ENCODE results near the gene EHD1. TPM values are rescaled to one million over a fixed set of nuclear protein-coding genes. Genes with fewer than 3 reads are reported as not detected.

Gene EHD1
- polyA plus RNA-seq, 2 donors, result 16.1 to 28.7 TPM

DNA sequence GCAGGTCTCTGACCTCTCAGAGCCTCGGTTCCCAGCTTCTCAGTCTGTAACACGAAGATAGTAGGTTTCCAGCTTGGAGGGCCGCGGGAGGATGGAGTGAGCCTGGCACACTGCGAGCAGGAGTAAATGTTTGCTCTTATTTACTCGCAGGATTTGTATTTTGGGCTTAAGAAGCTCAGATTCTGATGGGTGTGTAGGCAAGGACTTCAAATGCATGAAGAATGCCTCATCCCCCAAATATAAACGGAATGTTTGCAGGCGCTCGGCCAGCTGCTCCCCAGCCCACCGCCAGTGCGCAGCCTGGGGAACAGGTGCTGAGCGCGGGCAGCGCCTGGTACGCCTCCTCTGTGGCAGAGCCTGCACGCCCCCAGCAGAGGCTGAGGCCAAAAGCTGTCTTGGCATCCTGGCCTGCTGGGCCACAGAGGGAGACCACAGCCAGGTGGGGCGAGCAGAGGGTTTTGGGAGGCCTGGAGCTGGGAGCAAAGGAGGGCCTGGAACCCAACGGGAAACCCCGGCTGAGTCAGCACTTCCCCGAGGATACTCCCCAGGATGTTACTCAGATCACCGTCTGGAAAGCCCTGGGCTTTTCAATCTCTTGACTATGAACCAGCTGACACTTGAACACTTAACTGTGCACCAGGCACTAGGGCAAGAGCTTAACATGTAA is 9.4 kb downstream of the EHD1 start:
- 24 to 50% methylated on average over 21 of the region's 21 CpGs for WGBS, 2 donors
- H3K27ac ChIP-seq (ENCODE audit: low read depth in 2 of 2, low read length in 1 of 2), result peak overlapping the region; percentile 82 to 90
- H3K4me3 ChIP-seq (ENCODE audit: low read depth in 1 of 2, low read length in 2 of 2), result peak overlapping the region in 1 of 2 donors; percentile 19
- H3K4me1 ChIP-seq (ENCODE audit: control insufficient read depth in 2 of 2, insufficient read depth in 2 of 2, low read length in 1 of 2), result peaks cover 20 to 52% of the 10 kb centered on the region in 2 donors
- no peaks in the 10 kb centered on the region for H3K27me3 ChIP-seq (ENCODE audit: control insufficient read depth in 1 of 2, insufficient read depth in 2 of 2, low read length in 2 of 2)
- peaks cover 4 to 25% of the 10 kb centered on the region in 2 donors for H3K36me3 ChIP-seq (ENCODE audit: control insufficient read depth in 2 of 2, insufficient read depth in 2 of 2, low read length in 1 of 2)
- H3K9me3 ChIP-seq (ENCODE audit: control insufficient read depth in 2 of 2, insufficient read depth in 1 of 2, low read depth in 1 of 2, low read length in 1 of 2), result no peaks in the 10 kb centered on the region

DNA sequence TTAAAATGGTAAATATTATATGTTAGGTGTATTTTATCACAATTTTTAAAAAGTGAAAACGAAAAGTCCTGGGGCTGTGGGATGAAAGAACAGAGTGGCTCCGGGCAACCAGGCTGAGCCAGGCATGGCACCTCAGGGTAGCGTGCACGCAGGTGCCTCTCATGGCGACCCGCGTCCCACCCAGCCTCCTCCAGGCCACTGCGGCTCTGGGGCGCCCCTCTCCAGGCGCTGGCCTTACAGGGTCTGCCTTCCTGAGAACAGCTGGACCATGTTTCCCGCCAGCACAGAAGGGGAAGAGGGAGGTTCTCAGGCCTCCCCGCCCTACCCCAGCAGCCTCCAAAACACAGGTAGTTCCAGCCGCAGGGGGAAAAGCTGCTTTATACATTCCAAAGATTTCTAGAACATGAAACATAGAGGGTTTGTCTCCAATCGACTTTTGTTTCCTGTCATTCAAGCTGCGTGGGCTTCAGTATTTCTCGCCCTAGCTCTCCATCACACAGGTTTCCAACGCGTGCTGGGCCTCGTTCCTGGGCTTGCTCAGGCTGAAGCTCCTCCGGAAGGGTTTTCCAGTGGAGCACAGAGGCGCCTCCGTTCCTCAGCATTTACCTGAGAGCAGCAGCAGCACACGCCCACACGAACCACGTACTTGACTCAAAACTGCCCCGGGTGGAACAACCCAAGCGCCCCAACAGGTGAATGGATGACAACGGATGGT is 10.5 kb downstream of the EHD1 start:
- 56 to 58% methylated on average over 28 of the region's 28 CpGs for WGBS, 2 donors
- no peaks in the 10 kb centered on the region for H3K9me3 ChIP-seq (ENCODE audit: control insufficient read depth in 2 of 2, insufficient read depth in 1 of 2, low read depth in 1 of 2, low read length in 1 of 2)
- H3K36me3 ChIP-seq (ENCODE audit: control insufficient read depth in 2 of 2, insufficient read depth in 2 of 2, low read length in 1 of 2), result peaks cover 4 to 20% of the 10 kb centered on the region in 2 donors
- peak overlapping the region; percentile 82 to 90 for H3K27ac ChIP-seq (ENCODE audit: low read depth in 2 of 2, low read length in 1 of 2)
- H3K4me1 ChIP-seq (ENCODE audit: control insufficient read depth in 2 of 2, insufficient read depth in 2 of 2, low read length in 1 of 2), result peaks cover 29 to 63% of the 10 kb centered on the region in 2 donors
- no peak overlapping the region for H3K4me3 ChIP-seq (ENCODE audit: low read depth in 1 of 2, low read length in 2 of 2)
- H3K27me3 ChIP-seq (ENCODE audit: control insufficient read depth in 1 of 2, insufficient read depth in 2 of 2, low read length in 2 of 2), result no peaks in the 10 kb centered on the region

DNA sequence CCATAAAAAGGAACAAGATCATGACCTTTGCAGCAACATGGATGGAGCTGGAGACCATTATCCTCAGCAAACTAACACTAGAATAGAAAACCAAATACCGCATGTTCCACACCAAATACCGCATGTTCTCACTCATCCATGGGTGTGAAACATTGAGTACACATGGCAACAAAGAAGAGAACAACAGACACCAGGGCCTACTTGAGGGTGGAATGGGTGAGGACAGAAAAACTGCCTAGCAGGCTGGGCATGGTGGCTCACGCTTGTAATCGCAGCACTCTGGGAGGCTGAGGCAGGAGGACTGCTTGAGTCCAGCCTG is 12.3 kb downstream of the EHD1 start:
- Histone ChIP-seq H3K36me3 (ENCODE audit: control insufficient read depth in 2 of 2, insufficient read depth in 2 of 2, low read length in 1 of 2) (peaks cover 2 to 8% of the 10 kb centered on the region in 2 donors), H3K4me1 (ENCODE audit: control insufficient read depth in 2 of 2, insufficient read depth in 2 of 2, low read length in 1 of 2) (peaks cover 30 to 58% of the 10 kb centered on the region in 2 donors), H3K9me3 (ENCODE audit: control insufficient read depth in 2 of 2, insufficient read depth in 1 of 2, low read depth in 1 of 2, low read length in 1 of 2) (no peaks in the 10 kb centered on the region), H3K4me3 (ENCODE audit: low read depth in 1 of 2, low read length in 2 of 2) (no peak overlapping the region), H3K27me3 (ENCODE audit: control insufficient read depth in 1 of 2, insufficient read depth in 2 of 2, low read length in 2 of 2) (no peaks in the 10 kb centered on the region), H3K27ac (ENCODE audit: low read depth in 2 of 2, low read length in 1 of 2) (peak overlapping the region; percentile 42 to 54)
- WGBS, 2 donors, result 86 to 93% methylated on average over 4 of the region's 4 CpGs

DNA sequence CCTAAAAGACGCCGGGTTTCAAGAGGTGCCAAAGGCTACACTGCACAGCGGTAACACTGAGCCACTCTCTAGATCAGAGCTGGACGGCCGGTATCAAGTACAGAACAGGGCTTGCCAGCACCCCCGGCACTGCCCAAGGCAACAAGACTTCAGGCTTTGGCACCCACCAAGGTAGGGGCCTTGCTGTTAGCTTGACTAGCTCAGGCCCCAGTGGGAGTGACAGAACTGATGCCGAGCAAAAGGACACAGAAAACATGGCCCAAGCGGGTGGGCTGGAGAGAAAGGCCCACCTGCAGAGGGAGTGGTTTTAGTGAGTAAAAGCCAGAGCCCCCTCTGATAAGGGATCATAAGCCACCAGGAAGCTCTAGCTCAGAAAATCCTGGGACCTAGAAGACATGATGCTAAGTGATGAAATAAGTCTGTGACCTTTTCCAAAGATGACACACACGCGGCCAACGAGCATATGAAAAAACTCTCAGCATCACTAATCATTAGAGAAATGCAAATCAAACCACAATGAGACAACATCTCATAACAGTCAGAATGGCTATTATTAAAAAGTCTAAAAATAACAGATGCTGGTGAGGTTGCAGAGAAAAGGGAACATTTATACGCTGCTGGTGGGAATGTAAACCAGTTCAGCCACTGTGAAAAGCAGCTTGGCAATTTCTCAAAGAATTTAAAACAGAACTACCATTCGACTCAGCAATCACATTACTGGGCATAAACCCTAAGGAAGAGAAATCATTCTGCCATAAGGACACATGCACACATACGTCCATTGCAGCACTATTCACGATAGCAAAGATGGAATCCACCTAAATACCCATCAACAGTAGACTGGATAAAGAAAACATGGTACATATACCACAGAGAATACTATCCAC is 12.9 kb downstream of the EHD1 start:
- H3K4me3 ChIP-seq (ENCODE audit: low read depth in 1 of 2, low read length in 2 of 2), result no peak overlapping the region
- WGBS, 2 donors, result 54 to 57% methylated on average over 15 of the region's 15 CpGs
- no peaks in the 10 kb centered on the region for H3K9me3 ChIP-seq (ENCODE audit: control insufficient read depth in 2 of 2, insufficient read depth in 1 of 2, low read depth in 1 of 2, low read length in 1 of 2)
- H3K36me3 ChIP-seq (ENCODE audit: control insufficient read depth in 2 of 2, insufficient read depth in 2 of 2, low read length in 1 of 2), result peaks cover 1 to 7% of the 10 kb centered on the region in 2 donors
- peaks cover 24 to 53% of the 10 kb centered on the region in 2 donors for H3K4me1 ChIP-seq (ENCODE audit: control insufficient read depth in 2 of 2, insufficient read depth in 2 of 2, low read length in 1 of 2)
- no peaks in the 10 kb centered on the region for H3K27me3 ChIP-seq (ENCODE audit: control insufficient read depth in 1 of 2, insufficient read depth in 2 of 2, low read length in 2 of 2)
- peak overlapping the region; percentile 86 to 94 for H3K27ac ChIP-seq (ENCODE audit: low read depth in 2 of 2, low read length in 1 of 2)

DNA sequence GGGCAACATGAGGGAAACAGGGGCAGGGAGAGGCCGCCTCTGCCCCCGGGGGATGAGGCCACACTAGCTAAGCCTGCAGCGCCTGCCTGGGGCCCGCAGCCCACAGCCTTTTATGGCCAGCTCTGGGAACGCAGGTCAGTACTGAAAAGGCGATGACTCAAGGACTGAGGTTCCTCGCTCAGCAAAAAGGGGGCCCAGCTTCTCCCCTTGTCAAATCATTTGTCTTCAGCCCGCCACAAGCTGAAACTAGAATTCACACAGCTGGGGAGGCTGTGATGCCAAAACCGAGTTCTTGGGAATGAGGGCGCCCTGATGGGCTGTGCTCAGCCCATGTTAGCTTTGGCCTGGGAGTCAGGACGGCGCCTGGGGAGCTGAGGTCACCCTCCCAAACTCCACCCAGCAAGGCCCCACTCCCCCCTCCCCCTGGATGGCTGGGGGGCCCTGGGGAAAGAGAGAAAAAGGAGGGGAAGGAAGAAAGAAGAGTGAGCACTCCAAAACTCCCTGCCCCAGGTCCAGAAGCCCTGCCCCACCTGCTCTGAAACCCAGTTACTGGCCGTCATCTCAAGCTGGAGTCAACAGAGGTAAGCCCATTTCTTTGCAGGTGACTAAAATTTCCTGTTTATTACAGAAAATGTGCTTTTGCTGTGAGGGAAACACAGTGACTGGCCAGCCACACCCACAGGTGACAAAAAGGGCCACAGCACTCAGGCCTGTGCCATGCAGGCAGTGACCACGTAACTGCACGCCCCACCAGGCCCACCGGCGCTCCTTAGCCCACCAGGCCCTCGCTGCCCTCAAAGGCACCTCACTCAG is 13.7 kb downstream of the EHD1 start:
- 32 to 40% methylated on average over 18 of the region's 18 CpGs for WGBS, 2 donors
- Histone ChIP-seq H3K4me3 (ENCODE audit: low read depth in 1 of 2, low read length in 2 of 2) (peak overlapping the region; percentile 1 to 15), H3K4me1 (ENCODE audit: control insufficient read depth in 2 of 2, insufficient read depth in 2 of 2, low read length in 1 of 2) (peaks cover 21 to 44% of the 10 kb centered on the region in 2 donors), H3K27me3 (ENCODE audit: control insufficient read depth in 1 of 2, insufficient read depth in 2 of 2, low read length in 2 of 2) (no peaks in the 10 kb centered on the region), H3K9me3 (ENCODE audit: control insufficient read depth in 2 of 2, insufficient read depth in 1 of 2, low read depth in 1 of 2, low read length in 1 of 2) (no peaks in the 10 kb centered on the region), H3K27ac (ENCODE audit: low read depth in 2 of 2, low read length in 1 of 2) (peak overlapping the region; percentile 86 to 94), H3K36me3 (ENCODE audit: control insufficient read depth in 2 of 2, insufficient read depth in 2 of 2, low read length in 1 of 2) (peaks cover 0 to 10% of the 10 kb centered on the region in 2 donors)

DNA sequence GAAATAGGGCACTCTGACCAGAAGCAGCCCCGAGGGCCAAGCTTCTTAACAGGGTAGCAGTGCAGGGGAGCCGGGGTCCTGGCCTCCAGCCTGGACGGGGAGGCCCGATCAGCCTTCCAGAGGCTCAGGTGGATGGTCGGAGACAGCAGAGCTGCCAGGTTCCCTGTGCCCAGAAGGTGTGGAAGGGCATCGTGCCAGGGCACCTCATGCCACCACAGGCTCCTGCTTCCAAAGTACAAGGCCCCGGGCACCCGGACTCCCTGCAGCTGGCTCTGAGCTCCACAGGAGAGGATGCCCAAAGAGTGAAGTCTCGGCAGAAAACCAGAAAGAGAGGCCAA is 14.3 kb downstream of the EHD1 start:
- peak overlapping the region; percentile 1 to 15 for H3K4me3 ChIP-seq (ENCODE audit: low read depth in 1 of 2, low read length in 2 of 2)
- no peaks in the 10 kb centered on the region for H3K27me3 ChIP-seq (ENCODE audit: control insufficient read depth in 1 of 2, insufficient read depth in 2 of 2, low read length in 2 of 2)
- H3K27ac ChIP-seq (ENCODE audit: low read depth in 2 of 2, low read length in 1 of 2), result peak overlapping the region; percentile 86 to 94
- WGBS, 2 donors, result 25 to 26% methylated on average over 8 to 9 of the region's 9 CpGs
- no peaks in the 10 kb centered on the region for H3K9me3 ChIP-seq (ENCODE audit: control insufficient read depth in 2 of 2, insufficient read depth in 1 of 2, low read depth in 1 of 2, low read length in 1 of 2)
- H3K36me3 ChIP-seq (ENCODE audit: control insufficient read depth in 2 of 2, insufficient read depth in 2 of 2, low read length in 1 of 2), result peaks cover 0 to 11% of the 10 kb centered on the region in 2 donors
- peaks cover 17 to 40% of the 10 kb centered on the region in 2 donors for H3K4me1 ChIP-seq (ENCODE audit: control insufficient read depth in 2 of 2, insufficient read depth in 2 of 2, low read length in 1 of 2)

DNA sequence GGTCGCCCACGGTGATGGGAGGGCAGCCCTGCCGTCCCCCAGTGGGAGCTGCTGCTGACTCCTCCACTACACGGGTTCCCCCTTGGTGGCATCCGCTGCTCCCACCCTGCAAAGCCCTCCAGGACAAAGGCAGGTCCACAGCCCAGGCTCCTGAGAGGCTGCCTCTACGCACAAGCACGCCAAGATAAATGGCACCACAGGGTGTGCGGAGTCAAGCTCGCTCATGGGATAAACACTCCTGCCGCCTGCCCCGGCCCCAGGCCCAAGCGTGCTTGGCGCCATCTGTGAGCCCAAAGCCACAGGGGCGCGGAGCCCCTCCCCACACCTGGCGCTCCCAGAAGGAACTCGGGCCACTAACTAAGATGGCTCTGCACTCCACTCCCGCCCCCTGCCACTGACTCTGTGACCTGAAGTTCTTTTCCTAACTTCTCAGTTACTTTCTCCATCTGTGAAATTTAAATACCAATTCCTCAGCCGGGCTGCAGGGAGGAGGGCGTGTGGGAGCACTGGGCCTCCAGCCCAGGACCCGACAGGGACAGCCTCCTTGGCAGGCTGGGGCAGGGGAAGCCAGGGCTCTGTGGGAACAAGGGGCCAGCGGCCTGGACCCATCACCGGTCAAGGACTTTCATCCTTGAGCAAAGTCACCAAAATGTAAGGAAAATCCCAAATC is 14.9 kb downstream of the EHD1 start:
- no peaks in the 10 kb centered on the region for H3K27me3 ChIP-seq (ENCODE audit: control insufficient read depth in 1 of 2, insufficient read depth in 2 of 2, low read length in 2 of 2)
- peaks cover 0 to 15% of the 10 kb centered on the region in 2 donors for H3K36me3 ChIP-seq (ENCODE audit: control insufficient read depth in 2 of 2, insufficient read depth in 2 of 2, low read length in 1 of 2)
- H3K9me3 ChIP-seq (ENCODE audit: control insufficient read depth in 2 of 2, insufficient read depth in 1 of 2, low read depth in 1 of 2, low read length in 1 of 2), result no peaks in the 10 kb centered on the region
- H3K27ac ChIP-seq (ENCODE audit: low read depth in 2 of 2, low read length in 1 of 2), result peak overlapping the region; percentile 86 to 94
- H3K4me1 ChIP-seq (ENCODE audit: control insufficient read depth in 2 of 2, insufficient read depth in 2 of 2, low read length in 1 of 2), result peaks cover 16 to 40% of the 10 kb centered on the region in 2 donors
- 44 to 61% methylated on average over 23 of the region's 23 CpGs for WGBS, 2 donors
- no peak overlapping the region for H3K4me3 ChIP-seq (ENCODE audit: low read depth in 1 of 2, low read length in 2 of 2)

DNA sequence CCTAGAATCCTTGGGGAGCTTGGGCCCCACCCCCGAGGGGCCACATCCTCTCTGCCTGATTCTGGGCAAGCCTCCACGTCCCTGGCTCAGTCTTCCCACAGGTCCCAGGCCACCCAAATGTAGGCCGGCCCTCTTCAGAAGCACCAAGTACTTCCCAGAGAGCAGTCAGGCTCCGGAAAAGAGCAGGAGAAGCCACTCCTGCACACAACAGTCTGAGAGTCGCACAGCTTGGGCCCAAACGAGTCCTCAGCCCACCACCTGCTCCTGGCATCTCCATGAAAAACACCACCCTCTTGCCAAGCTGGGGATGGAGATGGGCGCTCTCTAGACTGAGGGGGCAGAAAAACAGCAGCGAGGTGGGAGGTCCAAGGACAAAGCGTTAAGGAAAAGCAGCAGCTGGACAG is 15.4 kb downstream of the EHD1 start:
- H3K4me1 ChIP-seq (ENCODE audit: control insufficient read depth in 2 of 2, insufficient read depth in 2 of 2, low read length in 1 of 2), result peaks cover 16 to 38% of the 10 kb centered on the region in 2 donors
- H3K27ac ChIP-seq (ENCODE audit: low read depth in 2 of 2, low read length in 1 of 2), result peak overlapping the region; percentile 86 to 94
- WGBS, 2 donors, result 51 to 59% methylated on average over 9 of the region's 9 CpGs
- peaks cover 0 to 15% of the 10 kb centered on the region in 2 donors for H3K36me3 ChIP-seq (ENCODE audit: control insufficient read depth in 2 of 2, insufficient read depth in 2 of 2, low read length in 1 of 2)
- H3K4me3 ChIP-seq (ENCODE audit: low read depth in 1 of 2, low read length in 2 of 2), result no peak overlapping the region
- H3K27me3 ChIP-seq (ENCODE audit: control insufficient read depth in 1 of 2, insufficient read depth in 2 of 2, low read length in 2 of 2), result no peaks in the 10 kb centered on the region
- H3K9me3 ChIP-seq (ENCODE audit: control insufficient read depth in 2 of 2, insufficient read depth in 1 of 2, low read depth in 1 of 2, low read length in 1 of 2), result no peaks in the 10 kb centered on the region
